HG02759 (cell line): ENCODE results near the gene GPR153.
"Not testable (repeated sequence)": the region's sequence is repeated elsewhere in the genome, so short reads cannot be mapped to it uniquely, and the experiment has no call there.

ENCODE experiments used
- ATAC-seq: cut with Tn5 transposase; IDR thresholded peaks from one replicate; pipeline ENCODE4 v1.9.1; 2021; ENCODE audit warnings: mild to moderate bottlenecking, moderate library complexity; ENCODE audit not compliant: unreplicated experiment

GPR153 gene

DNA sequence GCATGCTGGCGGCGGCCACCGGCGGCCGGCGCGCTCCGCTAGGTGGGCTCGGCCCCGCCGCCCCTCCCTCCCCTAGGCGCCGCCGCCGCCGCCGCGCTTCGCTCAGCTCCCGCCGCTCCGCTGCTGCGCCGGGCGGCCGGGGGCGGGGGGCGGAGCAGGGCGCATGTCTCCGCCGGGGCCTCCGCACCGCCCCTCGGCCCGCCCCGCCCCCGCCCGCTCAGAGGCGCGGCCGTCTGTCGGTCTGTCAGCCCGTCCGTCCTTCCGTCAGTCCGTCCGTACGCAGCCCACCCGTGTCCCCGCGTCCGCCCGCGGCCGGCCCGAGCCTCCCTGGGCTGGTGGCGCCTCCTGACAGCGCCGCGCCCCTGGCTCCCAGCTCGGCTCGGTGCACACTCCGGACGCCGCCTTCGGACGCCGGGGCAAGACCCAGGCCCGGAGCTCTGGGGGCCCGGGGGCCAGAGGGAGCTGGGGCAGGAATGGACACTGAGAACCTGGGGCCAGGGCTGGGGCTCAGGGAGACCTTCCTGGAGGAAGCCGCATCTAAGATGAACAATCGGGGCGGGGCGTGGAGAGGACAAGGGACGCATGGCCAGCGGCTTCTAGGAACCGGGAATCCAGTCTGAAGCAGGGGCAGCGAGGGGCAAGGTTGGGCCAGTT, at the start of gene GPR153:
TSS of gene GPR153 (minus strand) at position 138 of the 654 bp plus-strand sequence. CDS start 6,193 bp downstream, outside the sequence.
- ATAC-seq = peak; percentile 56

DNA sequence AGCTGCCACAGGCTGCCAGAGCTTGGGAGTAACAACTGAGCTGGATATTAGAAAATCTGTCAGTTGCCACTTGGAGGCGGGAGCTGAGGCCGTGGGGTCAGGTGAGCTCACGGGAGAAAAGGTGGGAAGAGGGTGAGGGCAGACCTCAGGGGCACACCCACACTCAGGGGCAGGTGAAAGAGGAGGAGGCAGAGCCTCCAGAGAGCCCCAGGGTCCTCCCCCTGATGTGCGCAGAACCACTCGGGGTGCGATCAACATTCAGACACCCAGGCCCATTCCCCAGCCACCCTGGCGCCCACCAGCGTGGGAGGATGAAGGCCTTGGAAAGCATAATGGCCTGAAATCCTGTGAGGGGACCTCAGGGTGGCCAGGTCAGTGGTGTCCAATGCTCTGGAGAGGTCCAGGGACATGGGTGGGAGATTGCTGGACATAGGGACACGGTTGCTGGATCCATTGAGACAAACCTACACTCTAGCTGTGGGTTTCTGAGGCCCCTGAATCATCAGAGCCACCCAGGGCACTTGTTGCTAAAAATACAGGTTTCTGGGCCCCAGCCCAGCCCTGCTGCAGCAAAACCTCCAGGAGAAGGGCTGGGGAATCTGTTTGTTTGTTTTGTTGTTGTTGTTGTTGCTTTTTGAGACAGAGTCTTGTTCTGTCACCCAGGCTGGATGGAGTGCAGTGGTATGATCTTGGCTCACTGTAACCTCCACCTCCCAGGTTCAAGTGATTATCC, 49.4 kb upstream of the GPR153 start:
- ATAC-seq = no peak

DNA sequence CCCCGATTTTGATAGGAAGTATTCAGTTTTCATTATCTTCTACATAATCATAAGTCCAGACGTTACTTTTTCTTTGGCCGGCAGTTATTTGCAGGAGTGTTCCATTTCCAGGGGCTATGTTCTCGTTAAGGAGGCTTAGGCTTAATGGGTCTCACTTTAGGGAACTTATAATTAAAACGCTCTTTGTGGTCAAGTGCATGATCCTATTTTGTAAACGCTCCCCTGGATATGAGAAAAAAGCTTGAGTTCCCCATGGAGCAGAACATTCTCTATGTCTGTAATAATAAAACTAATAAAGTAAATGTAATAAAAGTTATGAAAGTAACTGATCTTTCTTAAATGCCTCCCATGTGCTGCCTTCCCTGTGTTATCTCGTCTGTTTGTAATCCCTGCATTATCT, 48.7 kb upstream of the GPR153 start:
- no peak for ATAC-seq

- ATAC-seq = no peak
These were observed 47.6 kb upstream of the GPR153 start for GRCh38 chr1:6308449-6308848.

DNA sequence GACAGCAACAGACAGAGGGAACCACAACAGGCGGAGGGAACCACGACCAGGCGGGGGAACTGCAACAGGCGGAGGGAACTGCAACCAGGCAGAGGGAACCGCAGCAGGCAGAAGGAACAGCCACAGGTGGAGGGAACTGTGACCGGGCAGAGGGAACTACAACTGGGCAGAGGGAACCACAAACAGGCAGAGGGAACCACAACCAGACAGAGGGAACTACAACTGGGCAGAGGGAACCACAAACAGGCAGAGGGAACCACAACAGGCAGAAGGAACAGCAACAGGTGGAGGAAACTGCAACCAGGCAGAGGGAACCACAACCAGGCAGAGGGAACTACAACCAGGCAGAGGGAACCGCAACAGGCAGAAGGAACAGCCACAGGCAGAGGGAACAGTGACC, 46.8 kb upstream of the GPR153 start:
- ATAC-seq = not testable (repeated sequence)

- ATAC-seq = no peak
These were observed 46.2 kb upstream of the GPR153 start for GRCh38 chr1:6307099-6307498.

GRCh38 chr1:6303397-6304012, 42.6 kb upstream of the GPR153 start:
- ATAC-seq = no peak

- ATAC-seq = no peak
These were observed 41.7 kb upstream of the GPR153 start for GRCh38 chr1:6302568-6302967.

DNA sequence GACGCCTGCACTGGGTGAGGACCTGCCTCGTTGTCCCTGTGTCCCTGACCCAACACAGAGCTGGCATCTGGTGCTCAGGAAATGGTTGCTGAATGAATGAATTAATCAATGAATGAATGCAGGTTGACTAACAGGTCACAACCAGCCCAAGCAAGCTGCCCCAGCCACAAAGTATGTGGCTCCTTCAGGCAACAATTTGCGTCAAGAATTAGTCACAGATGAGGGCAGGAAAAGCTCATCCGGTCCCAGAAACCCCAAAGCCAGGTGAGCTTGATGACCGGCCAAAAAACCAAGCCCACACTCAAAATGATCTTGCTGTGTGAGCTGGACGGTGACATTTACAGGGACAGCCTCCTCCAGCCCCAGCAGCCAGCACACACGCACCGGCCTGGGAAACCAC, 40.6 kb upstream of the GPR153 start:
- ATAC-seq = no peak

DNA sequence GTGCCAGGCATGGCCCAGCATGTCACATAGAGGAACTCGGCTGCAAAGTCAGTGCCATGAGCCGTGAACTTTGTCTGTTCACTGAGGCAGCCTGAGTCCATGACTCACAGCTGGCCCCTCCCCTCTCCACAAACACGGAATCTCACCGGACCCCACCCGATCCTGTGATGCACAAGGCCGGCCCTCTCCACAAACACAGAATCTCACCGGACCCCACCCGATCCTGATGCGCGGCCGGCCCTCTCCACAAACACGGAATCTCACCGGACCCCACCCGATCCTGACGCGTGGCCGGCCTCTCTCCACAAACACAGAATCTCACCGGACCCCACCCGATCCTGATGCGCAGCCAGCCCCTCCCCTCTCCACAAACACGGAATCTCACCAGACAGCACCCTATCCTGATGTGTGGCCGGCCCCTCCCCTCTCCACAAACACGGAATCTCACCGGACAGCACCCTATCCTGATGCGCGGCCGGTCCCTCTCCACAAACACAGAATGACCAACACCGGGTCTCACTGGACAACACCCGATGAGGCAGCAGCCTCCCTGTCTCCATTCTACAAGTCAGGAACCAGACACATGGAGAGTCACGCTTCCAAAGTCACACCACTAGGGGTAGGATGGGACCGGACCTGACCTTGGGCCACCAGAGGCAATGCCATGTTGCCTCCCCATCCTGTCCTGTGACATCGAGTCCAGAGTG, 39.6 kb upstream of the GPR153 start:
- no peak for ATAC-seq

GRCh38 chr1:6299557-6300165, 38.8 kb upstream of the GPR153 start:
- no peak for ATAC-seq

GRCh38 chr1:6298940-6299465, 38.1 kb upstream of the GPR153 start:
- ATAC-seq = no peak

DNA sequence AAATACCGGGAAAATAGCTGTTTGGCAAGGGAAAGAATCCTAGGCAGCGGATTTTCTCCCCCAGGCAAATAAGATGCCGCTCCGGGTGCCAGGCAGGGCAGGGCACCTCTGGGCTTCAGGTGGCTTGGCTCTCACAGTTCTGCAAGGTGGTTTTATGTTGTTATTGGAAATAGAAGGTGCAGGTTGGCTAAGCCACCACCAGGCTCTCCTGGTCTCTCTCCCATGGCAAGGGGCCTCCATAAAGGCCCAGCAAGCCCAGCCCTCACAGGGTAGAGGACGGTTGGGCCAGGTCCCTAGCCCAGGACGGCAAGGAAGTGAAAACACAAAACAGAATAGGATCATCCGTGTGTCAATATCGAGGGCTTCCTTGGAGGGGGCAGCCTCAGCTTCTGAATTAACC, 37.6 kb upstream of the GPR153 start:
- no peak for ATAC-seq

DNA sequence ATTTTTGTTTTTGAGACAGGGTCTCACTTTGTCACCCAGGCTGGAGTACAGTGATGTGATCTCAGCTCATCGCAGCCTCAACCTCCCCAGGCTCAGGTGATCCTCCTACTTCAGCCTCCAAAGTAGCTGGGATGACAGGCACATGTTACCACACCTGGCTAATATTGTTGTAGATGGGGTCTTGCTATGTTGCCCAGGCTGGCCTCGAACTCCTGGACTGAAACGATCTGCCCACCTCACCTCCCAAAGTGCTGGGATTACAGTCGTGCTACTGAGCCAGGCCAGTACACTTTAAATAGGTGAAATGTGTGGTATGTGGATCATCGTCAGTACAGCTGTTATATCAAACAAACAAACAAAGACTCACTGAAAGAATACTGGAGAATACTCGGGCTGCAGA, 35.0 kb upstream of the GPR153 start:
- ATAC-seq = no peak

DNA sequence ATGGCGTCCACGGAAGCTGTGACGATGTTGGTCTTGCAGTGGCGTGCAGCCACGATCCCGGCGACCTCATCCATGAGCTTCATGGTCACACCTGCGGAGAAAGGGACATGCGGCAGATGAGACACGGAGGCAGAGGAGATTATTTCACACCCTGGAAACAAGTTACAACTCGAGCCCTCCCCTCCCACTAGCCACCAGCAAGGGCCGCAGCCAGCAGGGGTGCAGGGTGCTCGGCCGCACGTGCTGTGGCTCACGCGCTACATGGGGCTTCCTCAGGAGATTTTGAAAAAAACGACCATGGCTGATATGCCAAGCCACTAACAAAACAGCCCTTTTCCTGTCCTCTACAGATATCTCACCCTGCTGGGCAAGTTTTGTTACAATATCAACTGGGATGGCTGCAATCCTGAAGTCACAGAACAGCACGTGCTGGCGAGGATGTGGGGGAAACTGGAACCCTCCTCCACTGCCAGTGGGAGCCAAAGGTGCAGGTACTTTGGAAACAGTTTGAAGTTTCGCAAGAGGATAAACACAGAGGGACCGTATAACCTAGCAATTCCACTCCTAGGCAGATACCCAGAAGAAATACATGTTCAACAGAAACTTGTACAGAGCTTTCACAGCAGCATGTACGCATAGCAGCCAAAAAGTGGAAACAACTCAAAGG, 34.1 kb upstream of the GPR153 start:
- ATAC-seq = no peak

- ATAC-seq = no peak
These were observed 33.4 kb upstream of the GPR153 start for GRCh38 chr1:6294080-6294889.

GRCh38 chr1:6292102-6292501, 31.2 kb upstream of the GPR153 start:
- no peak for ATAC-seq

- ATAC-seq = no peak
These were observed 27.8 kb upstream of the GPR153 start for GRCh38 chr1:6288665-6289064.

GRCh38 chr1:6288026-6288425, 27.1 kb upstream of the GPR153 start:
- ATAC-seq = no peak
